IMR-90 (cell line): ENCODE data around the gene GRAMD4. TPM values are rescaled to one million over a fixed set of nuclear protein-coding genes. Genes with fewer than 3 reads are reported as not detected.

Experiments
- ATAC-seq: fragments of 200-7000 bp; cut with Tn5 transposase; 2 replicates; pipeline ENCODE4 v1.9.1; 2020; ENCODE audit warnings: low read depth, mild to moderate bottlenecking, moderate library complexity
- BruUV-seq: library from RNA; stranded (reverse); fragments of 400-500 nt; replicated peaks from 2 replicates; lab custom pipeline; 2021; lab: Mats Ljungman, UMichigan
- CTCF ChIA-PET: fragments of 300-600 bp; formaldehyde crosslinking; extraction: SDS; loops from one replicate; lab custom pipeline; 2021; ENCODE audit warnings: antibody characterized with exemption; lab: Yijun Ruan, JAX
- POLR2A ChIA-PET: fragments of 300-600 bp; sonication (Branson Sonifier 250); formaldehyde crosslinking; loops from one replicate; lab custom pipeline; 2022; ENCODE audit warnings: antibody characterized with exemption; ENCODE audit not compliant: unreplicated experiment; lab: Charles Lee
- DNase-seq: peaks from one replicate; pipeline ENCODE4 v3.0.0; 2013
- H2AFZ ChIP-seq: replicated peaks from 2 replicates; pipeline ENCODE3; 2013; ENCODE audit warnings: low read length, mild to moderate bottlenecking; ENCODE audit not compliant: poor library complexity
- H2AK5ac ChIP-seq: 2 replicates; pipeline ENCODE4 v1.6.1; 2013; ENCODE audit warnings: low read depth, low read length, inconsistent platforms
- H2AK9ac ChIP-seq: replicated peaks from 2 replicates; pipeline ENCODE3; 2013; ENCODE audit warnings: mild to moderate bottlenecking, low read depth, low read length, moderate library complexity; ENCODE audit not compliant: poor library complexity
- H2BK120ac ChIP-seq: 2 replicates; pipeline ENCODE4 v1.6.1; 2013; ENCODE audit warnings: low read depth, low read length, inconsistent platforms
- H2BK15ac ChIP-seq: 3 replicates; pipeline ENCODE4 v1.6.1; 2013; ENCODE audit warnings: low read depth, low read length, inconsistent platforms
- H2BK20ac ChIP-seq: 2 replicates; pipeline ENCODE4 v1.6.1; 2013; ENCODE audit warnings: low read depth, mild to moderate bottlenecking, inconsistent platforms, low read length, moderate library complexity
- H2BK5ac ChIP-seq: 2 replicates; pipeline ENCODE4 v1.6.1; 2013; ENCODE audit warnings: mild to moderate bottlenecking, low read depth, low read length, inconsistent platforms; ENCODE audit not compliant: poor library complexity, severe bottlenecking
- H3K14ac ChIP-seq: replicated peaks from 2 replicates; pipeline ENCODE4 v1.6.1; 2013; ENCODE audit warnings: low read depth, low read length, inconsistent platforms
- H3K18ac ChIP-seq: 2 replicates; pipeline ENCODE4 v1.6.1; 2013; ENCODE audit warnings: low read depth, low read length, control low read depth
- H3K23ac ChIP-seq: 2 replicates; pipeline ENCODE4 v1.6.1; 2013; ENCODE audit warnings: low read depth, low read length, inconsistent platforms
- H3K27ac ChIP-seq: 2 replicates; pipeline ENCODE4 v1.5.1; 2013; ENCODE audit warnings: mild to moderate bottlenecking, control low read depth, low read length; ENCODE audit not compliant: insufficient read depth
- H3K27me3 ChIP-seq: 2 replicates; pipeline ENCODE4 v1.6.1; 2013; ENCODE audit warnings: low read length; ENCODE audit not compliant: control insufficient read depth, insufficient read depth
- H3K36me3 ChIP-seq: 2 replicates; pipeline ENCODE4 v1.6.1; 2013; ENCODE audit warnings: low read length, mixed read lengths; ENCODE audit not compliant: control insufficient read depth, insufficient read depth
- H3K4ac ChIP-seq: 2 replicates; pipeline ENCODE4 v1.6.1; 2013; ENCODE audit warnings: low read depth, low read length, inconsistent platforms
- H3K4me1 ChIP-seq: 2 replicates; pipeline ENCODE4 v1.6.1; 2013; ENCODE audit warnings: low read length, mixed read lengths; ENCODE audit not compliant: control insufficient read depth, insufficient read depth
- H3K4me2 ChIP-seq: 2 replicates; pipeline ENCODE4 v1.6.1; 2013; ENCODE audit warnings: low read depth, mild to moderate bottlenecking, control low read depth, low read length, moderate library complexity
- H3K4me3 ChIP-seq: 2 replicates; pipeline ENCODE4 v1.5.1; 2013; ENCODE audit warnings: low read depth, mild to moderate bottlenecking, control low read depth, low read length, moderate library complexity; ENCODE audit not compliant: insufficient read depth
- H3K56ac ChIP-seq: 2 replicates; pipeline ENCODE4 v1.6.1; 2013; ENCODE audit warnings: low read length, inconsistent platforms; ENCODE audit not compliant: insufficient read depth; ENCODE audit errors: extremely low read depth
- H3K79me1 ChIP-seq, 2 experiments: 2 replicates each; pipeline ENCODE4 v1.6.1; 2013; ENCODE audit warnings: low read length in 2 of 2, inconsistent platforms in 1 of 2, low read depth in 1 of 2
- H3K9ac ChIP-seq: 2 replicates; pipeline ENCODE4 v1.6.1; 2013; ENCODE audit warnings: low read depth, low read length, control low read depth
- H3K9me1 ChIP-seq: 2 replicates; pipeline ENCODE4 v1.6.1; 2013; ENCODE audit warnings: low read length, inconsistent platforms; ENCODE audit not compliant: insufficient read depth
- H3K9me3 ChIP-seq: 2 replicates; pipeline ENCODE4 v1.6.1; 2013; ENCODE audit warnings: low read length; ENCODE audit not compliant: control insufficient read depth, insufficient read depth
- H4K20me1 ChIP-seq: 2 replicates; pipeline ENCODE4 v1.6.1; 2013; ENCODE audit warnings: low read length, inconsistent platforms; ENCODE audit not compliant: insufficient read depth
- H4K5ac ChIP-seq: 2 replicates; pipeline ENCODE4 v1.6.1; 2013; ENCODE audit warnings: mild to moderate bottlenecking, low read depth, low read length, control low read depth
- H4K8ac ChIP-seq, 2 experiments: 2 replicates each; pipeline ENCODE4 v1.6.1; 2013; ENCODE audit warnings: low read depth in 2 of 2, low read length in 2 of 2, control low read depth in 1 of 2, inconsistent platforms in 1 of 2
- H4K91ac ChIP-seq: 2 replicates; pipeline ENCODE4 v1.6.1; 2013; ENCODE audit warnings: low read depth, low read length, inconsistent platforms; ENCODE audit not compliant: insufficient read depth
- CEBPB ChIP-seq: IDR thresholded peaks from 2 replicates; pipeline ENCODE4 v1.6.1; 2012; ENCODE audit warnings: low read depth, low read length, improper control_type of control experiment
- CHD1 ChIP-seq: IDR thresholded peaks from 2 replicates; pipeline ENCODE4 v1.6.1; 2012; ENCODE audit warnings: low read depth, low read length, improper control_type of control experiment
- FOS ChIP-seq: fragments of 150-350 bp; IDR thresholded peaks from 2 replicates; pipeline ENCODE4 v1.6.1; 2016; ENCODE audit warnings: low read depth, low read length
- MAFK ChIP-seq: IDR thresholded peaks from 2 replicates; pipeline ENCODE4 v1.6.1; 2012; ENCODE audit warnings: low read depth, low read length, improper control_type of control experiment
- MAZ ChIP-seq: IDR thresholded peaks from 2 replicates; pipeline ENCODE4 v1.6.1; 2012; ENCODE audit warnings: low read depth, mild to moderate bottlenecking, low read length, improper control_type of control experiment, moderate library complexity, borderline replicate concordance
- MXI1 ChIP-seq: IDR thresholded peaks from 2 replicates; pipeline ENCODE4 v1.6.1; 2012; ENCODE audit warnings: low read depth, mild to moderate bottlenecking, low read length, moderate library complexity, borderline replicate concordance
- NFE2L2 ChIP-seq: fragments of 150-350 bp; IDR thresholded peaks from 2 replicates; pipeline ENCODE4 v1.6.1; 2016; ENCODE audit warnings: low read depth, mild to moderate bottlenecking, low read length
- POLR2A ChIP-seq: IDR thresholded peaks from 2 replicates; pipeline ENCODE4 v1.6.1; 2012; ENCODE audit warnings: mild to moderate bottlenecking, low read depth, low read length
- RAD21 ChIP-seq: IDR thresholded peaks from 2 replicates; pipeline ENCODE4 v1.6.1; 2012; ENCODE audit warnings: low read length, improper control_type of control experiment
- RCOR1 ChIP-seq: IDR thresholded peaks from 2 replicates; pipeline ENCODE4 v1.6.1; 2012; ENCODE audit warnings: mild to moderate bottlenecking, low read length, improper control_type of control experiment; ENCODE audit not compliant: insufficient replicate concordance
- RFX5 ChIP-seq: IDR thresholded peaks from 2 replicates; pipeline ENCODE4 v1.8.0; 2012; ENCODE audit warnings: low read depth, mild to moderate bottlenecking, low read length, moderate library complexity
- SMC3 ChIP-seq: fragments of 150-350 bp; IDR thresholded peaks from 2 replicates; pipeline ENCODE4 v1.6.1; 2016; ENCODE audit warnings: low read depth, mild to moderate bottlenecking, antibody characterized with exemption, low read length, moderate library complexity
- WGBS, 2 experiments: methylation state at CpG; one replicate each; pipeline versions ENCODE4 v1.1.5 to v1.1.7; 2013; ENCODE audit warnings: missing lambda C conversion rate in 2 of 2; ENCODE audit not compliant: insufficient read length in 1 of 2; ENCODE audit errors: extremely low coverage in 2 of 2; 5-methylcytosine and 5-hydroxymethylcytosine counted together
- dilution Hi-C: fragments of 300-500 bp; cut with HindIII; formaldehyde crosslinking; loops from one replicate; pipeline ENCODE4 v1.14.3; 2018; ENCODE audit warnings: low sequenced_read_pairs; ENCODE audit not compliant: unreplicated experiment
- in situ Hi-C: fragments of 300-500 bp; cut with MboI; formaldehyde crosslinking; loops from 3 replicates; pipeline ENCODE4 v1.14.3; 2019; ENCODE audit warnings: low sequenced_read_pairs, inconsistent platforms, mixed read lengths
- intact Hi-C: fragments of 100-400 bp; cut with micrococcal nuclease; formaldehyde crosslinking; loops from 2 replicates; pipeline ENCODE4 v1.10.0; 2022
- polyA plus RNA-seq, 3 experiments: library from polyadenylated mRNA; depleted of rRNA; stranded (reverse); fragments of >200 nt; gene quantifications; 2 replicates each; pipeline ENCODE4 v1.2.3, GENCODE V29; 2012; ENCODE audit warnings: low replicate concordance in 1 of 3
- total RNA-seq: library from RNA; depleted of rRNA; stranded (reverse); fragments of >200 nt; gene quantifications from 2 replicates; pipeline ENCODE4 v1.2.3, GENCODE V29; 2012
- TF ChIP-seq, protein P1 (sequence below): conservative IDR thresholded peaks from 2 replicates; pipeline ENCODE4 v1.5.1; 2012; ENCODE audit warnings: mild to moderate bottlenecking, low read depth, low read length, improper control_type of control experiment
- TF ChIP-seq, protein P2 (sequence below): fragments of 150-350 bp; IDR thresholded peaks from 2 replicates; pipeline ENCODE4 v1.6.1; 2016; ENCODE audit warnings: low read depth, mild to moderate bottlenecking, low read length, moderate library complexity, borderline replicate concordance
- TF ChIP-seq, protein P3 (sequence below): fragments of 150-350 bp; IDR thresholded peaks from 2 replicates; pipeline ENCODE4 v1.6.1; 2017; ENCODE audit warnings: mild to moderate bottlenecking, antibody characterized with exemption, low read length, low read depth

Gene GRAMD4
- total and polyA plus RNA-seq, 2 of the 4 experiments (the other 2 are of a cell fraction), result 2.7 to 5.8 TPM

DNA sequence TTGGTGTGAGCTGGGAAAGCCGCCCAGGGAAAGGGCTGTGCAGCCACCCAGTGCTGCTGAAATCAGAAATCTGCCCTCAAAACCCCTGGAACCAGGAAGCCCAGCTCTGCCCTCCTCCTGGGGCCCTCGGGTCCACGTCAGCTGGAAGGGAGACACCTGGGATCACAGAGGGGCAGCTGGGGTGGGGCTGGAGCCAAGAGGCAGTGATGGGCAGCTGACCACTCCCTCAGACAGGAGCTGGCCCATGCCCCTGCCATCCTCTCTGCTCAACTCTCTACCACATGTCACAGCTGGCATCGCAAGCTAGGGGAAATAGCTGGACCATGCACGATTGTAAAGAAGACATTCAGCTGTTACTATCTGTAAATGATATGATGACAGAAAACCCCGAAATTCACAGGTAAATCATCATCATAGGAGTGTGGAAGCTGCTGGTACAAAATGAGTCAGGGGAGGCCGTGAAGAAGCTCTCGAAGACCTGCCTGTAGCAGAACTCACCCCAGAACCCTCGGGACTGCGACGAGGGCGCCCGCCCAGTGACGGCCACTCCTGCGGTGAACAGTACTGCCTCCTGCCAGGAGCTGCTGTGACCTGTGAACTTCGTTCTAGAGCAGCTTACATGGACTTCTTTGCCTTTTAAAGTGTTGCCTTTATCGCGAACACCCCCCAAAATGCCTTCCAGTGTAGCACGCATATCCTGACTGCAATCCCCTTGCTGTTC lies 62.0 kb downstream of the GRAMD4 start:
- Histone ChIP-seq H3K18ac (no peak overlapping the region), H3K79me1 (peaks cover 0 to 6% of the 10 kb centered on the region in 2 experiments; a peak in 1 of 4 replicates), H4K91ac (no peak overlapping the region), H2BK5ac (no peak overlapping the region), H4K20me1 (peaks cover 15% of the 10 kb centered on the region), H2BK15ac (no peak overlapping the region), H4K5ac (no peak overlapping the region), H2AFZ (no peak overlapping the region), H3K14ac (no peak overlapping the region), H2BK120ac (no peak overlapping the region), H3K4me3 (no peak overlapping the region), H2AK9ac (no peak overlapping the region), H3K27me3 (no peaks in the 10 kb centered on the region), H3K36me3 (peaks cover 33% of the 10 kb centered on the region), H3K4me1 (peaks cover 14% of the 10 kb centered on the region), H3K23ac (no peak overlapping the region), H3K9me1 (peaks cover 9% of the 10 kb centered on the region), H3K4ac (no peak overlapping the region), H3K9me3 (no peaks in the 10 kb centered on the region), H2AK5ac (peak overlapping the region; percentile 57; the same call in 1 of the 2 replicates), H3K4me2 (no peak overlapping the region), H3K56ac (no peak overlapping the region), H3K9ac (no peak overlapping the region), H3K27ac (no peak overlapping the region), H2BK20ac (no peak overlapping the region), H4K8ac (no peak overlapping the region)
- 95% methylated on average over 9 of the region's 19 CpGs; no CpG with 5 or more reads in 1 of the 2 experiments for WGBS, 2 experiments
- ChIA-PET CTCF (interaction anchor here (1.0 kb wide), 1 partner anchor 120 kb away, joined by 3 read pairs; no protein-coding TSS in a partner anchor), POLR2A (no interaction called here)
- intact Hi-C loops (no loop called here), in situ Hi-C loops (no loop called here), dilution Hi-C loops (no loop called here)
- no TSS peak for BruUV-seq
- DNase-seq (no peak), ATAC-seq (no peak)
- TF ChIP-seq NFE2L2 (no peak), RFX5 (no peak), MAZ (no peak), SMC3 (no peak), RCOR1 (no peak), FOS (no peak), POLR2A (no peak), RAD21 (no peak), MAFK (no peak), CEBPB (no peak), MXI1 (no peak), CHD1 (no peak)
- TF ChIP-seq, protein P1, sequence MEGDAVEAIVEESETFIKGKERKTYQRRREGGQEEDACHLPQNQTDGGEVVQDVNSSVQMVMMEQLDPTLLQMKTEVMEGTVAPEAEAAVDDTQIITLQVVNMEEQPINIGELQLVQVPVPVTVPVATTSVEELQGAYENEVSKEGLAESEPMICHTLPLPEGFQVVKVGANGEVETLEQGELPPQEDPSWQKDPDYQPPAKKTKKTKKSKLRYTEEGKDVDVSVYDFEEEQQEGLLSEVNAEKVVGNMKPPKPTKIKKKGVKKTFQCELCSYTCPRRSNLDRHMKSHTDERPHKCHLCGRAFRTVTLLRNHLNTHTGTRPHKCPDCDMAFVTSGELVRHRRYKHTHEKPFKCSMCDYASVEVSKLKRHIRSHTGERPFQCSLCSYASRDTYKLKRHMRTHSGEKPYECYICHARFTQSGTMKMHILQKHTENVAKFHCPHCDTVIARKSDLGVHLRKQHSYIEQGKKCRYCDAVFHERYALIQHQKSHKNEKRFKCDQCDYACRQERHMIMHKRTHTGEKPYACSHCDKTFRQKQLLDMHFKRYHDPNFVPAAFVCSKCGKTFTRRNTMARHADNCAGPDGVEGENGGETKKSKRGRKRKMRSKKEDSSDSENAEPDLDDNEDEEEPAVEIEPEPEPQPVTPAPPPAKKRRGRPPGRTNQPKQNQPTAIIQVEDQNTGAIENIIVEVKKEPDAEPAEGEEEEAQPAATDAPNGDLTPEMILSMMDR, result no peak
- TF ChIP-seq, protein P2, sequence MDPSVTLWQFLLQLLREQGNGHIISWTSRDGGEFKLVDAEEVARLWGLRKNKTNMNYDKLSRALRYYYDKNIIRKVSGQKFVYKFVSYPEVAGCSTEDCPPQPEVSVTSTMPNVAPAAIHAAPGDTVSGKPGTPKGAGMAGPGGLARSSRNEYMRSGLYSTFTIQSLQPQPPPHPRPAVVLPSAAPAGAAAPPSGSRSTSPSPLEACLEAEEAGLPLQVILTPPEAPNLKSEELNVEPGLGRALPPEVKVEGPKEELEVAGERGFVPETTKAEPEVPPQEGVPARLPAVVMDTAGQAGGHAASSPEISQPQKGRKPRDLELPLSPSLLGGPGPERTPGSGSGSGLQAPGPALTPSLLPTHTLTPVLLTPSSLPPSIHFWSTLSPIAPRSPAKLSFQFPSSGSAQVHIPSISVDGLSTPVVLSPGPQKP, result no peak
- TF ChIP-seq, protein P3, sequence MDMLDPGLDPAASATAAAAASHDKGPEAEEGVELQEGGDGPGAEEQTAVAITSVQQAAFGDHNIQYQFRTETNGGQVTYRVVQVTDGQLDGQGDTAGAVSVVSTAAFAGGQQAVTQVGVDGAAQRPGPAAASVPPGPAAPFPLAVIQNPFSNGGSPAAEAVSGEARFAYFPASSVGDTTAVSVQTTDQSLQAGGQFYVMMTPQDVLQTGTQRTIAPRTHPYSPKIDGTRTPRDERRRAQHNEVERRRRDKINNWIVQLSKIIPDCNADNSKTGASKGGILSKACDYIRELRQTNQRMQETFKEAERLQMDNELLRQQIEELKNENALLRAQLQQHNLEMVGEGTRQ, result no peak
